NB4 (cell line): ENCODE results near the gene HNF1A.

Source experiments
- DNase-seq: peaks from one replicate; pipeline ENCODE4 v3.0.0; 2010; ENCODE audit warnings: low read depth
- H3K4me3 ChIP-seq: one replicate; pipeline ENCODE4 v1.5.1; 2011; ENCODE audit warnings: mild to moderate bottlenecking, low read depth, low read length, moderate library complexity
- MYC ChIP-seq: IDR thresholded peaks from 2 replicates; pipeline ENCODE4 v1.6.1; 2011; ENCODE audit warnings: low read depth, low read length
- POLR2A ChIP-seq: IDR thresholded peaks from 2 replicates; pipeline ENCODE4 v1.6.1; 2011; ENCODE audit warnings: mild to moderate bottlenecking; ENCODE audit not compliant: insufficient read length; ENCODE audit errors: extremely low read depth
- TF ChIP-seq, protein P1 (sequence below): IDR thresholded peaks from 2 replicates; pipeline ENCODE4 v1.6.1; 2011; ENCODE audit warnings: low read depth, low read length
- TF ChIP-seq, protein P2 (sequence below): IDR thresholded peaks from one replicate; pipeline ENCODE4 v1.5.1; 2012; ENCODE audit warnings: low read depth, low read length

Gene HNF1A

DNA sequence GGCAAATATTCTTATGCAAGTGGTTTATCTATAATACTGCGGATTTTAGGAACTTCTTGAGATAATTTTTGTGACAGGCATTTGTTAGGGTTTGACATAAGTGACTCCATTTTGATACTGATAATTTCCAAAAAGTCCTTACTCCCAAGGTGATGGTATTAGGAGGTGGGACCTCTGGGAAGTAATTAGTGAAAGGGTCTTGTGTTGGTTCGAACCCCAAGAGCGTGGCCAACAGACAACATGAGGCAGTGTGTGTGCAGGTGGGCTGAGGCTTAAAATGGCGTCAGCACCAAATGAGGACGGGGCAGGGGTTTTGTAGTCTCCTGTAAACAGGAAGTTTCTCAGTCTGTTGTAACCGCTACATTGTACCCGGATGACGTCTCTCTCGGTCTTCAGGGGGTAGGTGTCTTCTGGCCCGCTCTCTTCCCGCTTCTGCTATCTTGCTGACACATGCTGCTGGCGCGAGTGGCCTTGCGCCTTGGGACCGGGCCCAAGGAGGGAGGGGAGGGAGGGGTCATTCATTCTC is 39.7 kb downstream of the HNF1A start:
- H3K4me3 ChIP-seq, result no peak overlapping the region
- no peak for TF ChIP-seq POLR2A
- TF ChIP-seq, protein P1, sequence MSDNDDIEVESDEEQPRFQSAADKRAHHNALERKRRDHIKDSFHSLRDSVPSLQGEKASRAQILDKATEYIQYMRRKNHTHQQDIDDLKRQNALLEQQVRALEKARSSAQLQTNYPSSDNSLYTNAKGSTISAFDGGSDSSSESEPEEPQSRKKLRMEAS, result no peak
- no peak for TF ChIP-seq MYC
- TF ChIP-seq, protein P2, sequence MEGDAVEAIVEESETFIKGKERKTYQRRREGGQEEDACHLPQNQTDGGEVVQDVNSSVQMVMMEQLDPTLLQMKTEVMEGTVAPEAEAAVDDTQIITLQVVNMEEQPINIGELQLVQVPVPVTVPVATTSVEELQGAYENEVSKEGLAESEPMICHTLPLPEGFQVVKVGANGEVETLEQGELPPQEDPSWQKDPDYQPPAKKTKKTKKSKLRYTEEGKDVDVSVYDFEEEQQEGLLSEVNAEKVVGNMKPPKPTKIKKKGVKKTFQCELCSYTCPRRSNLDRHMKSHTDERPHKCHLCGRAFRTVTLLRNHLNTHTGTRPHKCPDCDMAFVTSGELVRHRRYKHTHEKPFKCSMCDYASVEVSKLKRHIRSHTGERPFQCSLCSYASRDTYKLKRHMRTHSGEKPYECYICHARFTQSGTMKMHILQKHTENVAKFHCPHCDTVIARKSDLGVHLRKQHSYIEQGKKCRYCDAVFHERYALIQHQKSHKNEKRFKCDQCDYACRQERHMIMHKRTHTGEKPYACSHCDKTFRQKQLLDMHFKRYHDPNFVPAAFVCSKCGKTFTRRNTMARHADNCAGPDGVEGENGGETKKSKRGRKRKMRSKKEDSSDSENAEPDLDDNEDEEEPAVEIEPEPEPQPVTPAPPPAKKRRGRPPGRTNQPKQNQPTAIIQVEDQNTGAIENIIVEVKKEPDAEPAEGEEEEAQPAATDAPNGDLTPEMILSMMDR, result no peak
- no peak for DNase-seq

DNA sequence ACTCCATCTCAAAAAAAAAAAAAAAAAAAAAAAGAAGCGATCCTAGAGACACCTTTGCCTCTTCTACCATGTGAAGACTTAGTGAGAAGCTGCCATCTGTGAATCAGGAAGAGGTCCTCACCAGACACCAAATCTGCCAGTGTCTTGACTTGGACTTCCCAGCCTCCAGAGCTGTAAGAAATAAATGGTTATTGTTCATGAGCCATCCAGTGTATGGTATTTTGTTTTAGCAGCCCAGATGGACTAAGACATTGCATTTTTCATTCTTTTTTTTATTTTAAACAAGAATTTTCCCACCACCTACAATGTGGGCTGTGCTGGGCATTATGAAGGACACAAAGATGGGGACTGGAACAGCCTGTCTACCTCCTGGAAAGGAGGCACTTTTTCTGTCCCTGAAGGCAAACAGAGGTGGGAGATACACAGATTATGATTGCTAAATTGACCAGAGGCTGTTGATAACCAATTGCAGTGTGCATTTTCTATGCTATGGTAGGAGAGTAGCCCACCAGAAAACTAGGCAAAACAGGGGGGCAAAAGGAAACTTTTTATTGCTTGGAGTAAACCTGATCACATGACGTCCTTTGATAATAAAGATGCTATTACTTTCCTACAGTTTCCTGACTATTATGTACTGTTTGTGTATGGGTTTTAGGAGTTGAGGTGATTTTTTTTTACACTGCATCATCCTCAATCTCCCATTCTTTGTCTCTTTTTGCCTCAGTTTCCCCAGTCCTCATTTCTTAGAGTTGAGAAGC is 40.7 kb downstream of the HNF1A start:
- TF ChIP-seq, protein P1, result no peak
- TF ChIP-seq MYC (no peak), POLR2A (no peak)
- no peak for DNase-seq
- no peak overlapping the region for H3K4me3 ChIP-seq

DNA sequence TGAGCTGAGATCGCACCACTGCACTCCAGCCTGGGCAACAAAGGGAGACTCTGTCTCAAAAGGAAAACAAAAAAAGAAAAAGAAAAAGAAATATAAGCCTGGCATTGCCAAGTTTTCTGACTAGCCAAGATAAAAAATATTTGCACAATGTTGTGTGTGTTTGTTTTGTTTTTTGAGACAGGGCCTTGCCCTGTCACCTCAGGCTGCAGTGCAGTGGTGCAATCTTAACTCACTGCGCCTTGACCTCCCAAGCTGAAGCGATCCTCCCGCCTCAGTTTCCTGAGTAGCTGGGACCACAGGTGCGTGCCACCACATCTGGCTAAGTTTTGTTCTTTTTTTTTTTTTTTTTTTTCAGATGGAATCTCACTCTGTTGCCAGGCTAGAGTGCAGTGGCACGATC is 43.4 kb downstream of the HNF1A start:
- TF ChIP-seq, protein P2, result no peak
- TF ChIP-seq, protein P1, result no peak
- TF ChIP-seq MYC (no peak), POLR2A (no peak)
- no peak for DNase-seq
- H3K4me3 ChIP-seq, result no peak overlapping the region

DNA sequence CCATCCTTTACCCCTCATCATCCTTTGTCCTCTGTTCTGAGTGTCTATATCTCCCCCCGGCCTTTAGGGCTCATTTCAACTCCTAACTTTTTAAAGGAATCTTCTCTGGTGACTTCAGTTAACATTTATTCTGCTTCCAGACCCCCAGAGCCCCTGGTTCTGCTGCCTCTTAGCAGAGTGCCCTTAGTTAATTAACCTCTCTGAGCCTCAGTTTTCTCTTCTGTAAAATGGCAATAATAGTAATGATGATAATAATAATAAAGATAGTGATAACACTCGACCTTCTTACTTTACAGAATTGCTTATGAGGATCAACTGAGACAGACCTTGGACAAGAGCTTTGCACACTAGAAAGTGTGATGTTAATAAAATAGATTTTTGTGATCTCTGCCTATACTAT is 44.4 kb downstream of the HNF1A start:
- DNase-seq, result no peak
- no peak overlapping the region for H3K4me3 ChIP-seq
- TF ChIP-seq MYC (no peak), POLR2A (no peak)
- TF ChIP-seq, protein P2, result no peak
- TF ChIP-seq, protein P1, result no peak

DNA sequence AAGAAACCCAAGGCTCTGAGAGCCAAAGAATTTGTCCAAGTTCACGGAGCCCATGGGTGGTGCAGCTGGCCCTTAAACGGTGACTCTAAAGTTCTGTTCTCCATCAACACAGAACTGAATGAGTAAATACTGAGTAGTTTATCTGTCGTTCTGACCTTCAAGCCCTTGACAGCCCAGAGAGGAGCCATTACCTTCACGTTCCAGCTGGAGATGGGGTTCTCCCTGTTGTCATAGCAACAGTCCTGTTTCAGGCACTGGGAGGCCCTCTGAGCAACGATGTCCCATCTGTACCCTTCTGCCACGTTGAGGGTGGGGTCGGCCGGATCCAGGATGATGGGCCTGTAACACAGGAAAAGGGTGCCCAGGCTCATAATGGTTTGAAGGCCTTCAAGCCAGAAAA is 45.5 kb downstream of the HNF1A start:
- TF ChIP-seq, protein P2, result no peak
- TF ChIP-seq POLR2A (no peak), MYC (no peak)
- TF ChIP-seq, protein P1, result no peak
- H3K4me3 ChIP-seq, result no peak overlapping the region
- no peak for DNase-seq
